Left lung (tissue), 10 donors: ENCODE measurements around the gene GRHL3. TPM values are rescaled to one million over a fixed set of nuclear protein-coding genes. Genes with fewer than 3 reads are reported as not detected.

Experiments used
- ATAC-seq: fragments of 200-7000 bp; cut with Tn5 transposase; one replicate; pipeline ENCODE4 v1.9.1; 2020; ENCODE audit warnings: moderate library complexity
- DNase-seq, 4 donors: peaks; one replicate each; pipeline ENCODE4 v3.0.0-alpha.2; 2013 to 2020
- H3K27ac ChIP-seq, 2 donors: fragments of 200-600 bp; sonication (generic) in 1 of 2; one replicate each; pipeline versions ENCODE4 v1.5.0 to v1.8.0; 2020 to 2021
- H3K27me3 ChIP-seq, 2 donors: fragments of 200-600 bp; sonication (generic) in 1 of 2; one replicate each; pipeline versions ENCODE4 v1.5.0 to v1.8.0; 2020 to 2021
- H3K36me3 ChIP-seq, 2 donors: fragments of 200-600 bp; sonication (generic) in 1 of 2; one replicate each; pipeline versions ENCODE4 v1.5.0 to v1.8.0; 2020 to 2021
- H3K4me1 ChIP-seq, 2 donors: fragments of 200-600 bp; one replicate each; pipeline ENCODE4 v1.8.0; 2021
- H3K4me3 ChIP-seq, 2 donors: fragments of 200-600 bp; sonication (generic) in 1 of 2; one replicate each; pipeline versions ENCODE4 v1.5.0 to v1.8.0; 2020 to 2021; ENCODE audit warnings: mild to moderate bottlenecking in 1 of 2
- H3K9me3 ChIP-seq, 2 donors: fragments of 200-600 bp; sonication (generic) in 1 of 2; one replicate each; pipeline versions ENCODE4 v1.5.0 to v1.8.0; 2020 to 2021
- CTCF ChIP-seq, 2 donors: fragments of 200-600 bp; sonication (generic) in 1 of 2; IDR thresholded peaks; one replicate each; pipeline versions ENCODE4 v1.5.0 to v1.8.0; 2021; ENCODE audit warnings: antibody characterized with exemption in 2 of 2
- intact Hi-C, 2 donors: fragments of 100-400 bp; cut with DNase I; formaldehyde crosslinking; loops; one replicate each; pipeline versions ENCODE4 v1.11.2 to v1.14.2; 2022
- polyA plus RNA-seq, 6 donors: library from polyadenylated mRNA; unstranded; fragments of 120-200 nt; gene quantifications; one replicate each; pipeline ENCODE4 v1.2.1, GENCODE V29; 2013; ENCODE audit not compliant: insufficient read length in 6 of 6
- total RNA-seq, 2 donors: library from RNA; stranded (reverse); fragmentation: NEBNext Ultra II Directional; extraction: Animal tissue kit (Norgen Biotek cat#: 25700); gene quantifications; one replicate each; pipeline ENCODE4 v1.2.1, GENCODE V29; 2021
- donor health status: DM: no; HTN: yes; CAD: no.
- donor health status: DM: no; HTN: no; CAD: no.

Gene GRHL3
- total and polyA plus RNA-seq, 8 donors = 0.20 to 1.6 (median 0.31) TPM; not detected in 1

- intact Hi-C loops = no loop called here
- no peak for TF ChIP-seq CTCF (IDR thresholded peaks at IDR 0.05)
- H3K9me3 ChIP-seq = no peaks in the 10 kb centered on the region
- no peaks in the 10 kb centered on the region for H3K36me3 ChIP-seq
- H3K27ac ChIP-seq = no peak overlapping the region
- H3K4me1 ChIP-seq = peaks cover 11 to 18% of the 10 kb centered on the region in 2 donors
- no peak for ATAC-seq
- no peak for DNase-seq
- H3K27me3 ChIP-seq = peaks cover 5 to 38% of the 10 kb centered on the region in 2 donors
- H3K4me3 ChIP-seq = no peak overlapping the region
Measured at GRCh38 chr1:24325587-24326449, 6.7 kb downstream of the GRHL3 start.

GRCh38 chr1:24327486-24327885 lies 8.3 kb downstream of the GRHL3 start:
- no peak for TF ChIP-seq CTCF (IDR thresholded peaks at IDR 0.05)
- H3K27ac ChIP-seq = no peak overlapping the region
- DNase-seq (no peak), ATAC-seq (no peak)
- H3K36me3 ChIP-seq = no peaks in the 10 kb centered on the region
- peaks cover 0 to 5% of the 10 kb centered on the region in 2 donors for H3K4me1 ChIP-seq
- no peak overlapping the region for H3K4me3 ChIP-seq
- intact Hi-C loops = no loop called here
- H3K9me3 ChIP-seq = no peaks in the 10 kb centered on the region
- H3K27me3 ChIP-seq = peaks cover 0 to 21% of the 10 kb centered on the region in 2 donors

GRCh38 chr1:24327891-24328290 lies 8.7 kb downstream of the GRHL3 start:
- ATAC-seq (no peak), DNase-seq (no peak)
- Histone ChIP-seq H3K4me1 (peaks cover 0 to under 1% of the 10 kb centered on the region in 2 donors), H3K27me3 (peaks cover 0 to 17% of the 10 kb centered on the region in 2 donors), H3K36me3 (no peaks in the 10 kb centered on the region), H3K27ac (no peak overlapping the region), H3K4me3 (no peak overlapping the region), H3K9me3 (no peaks in the 10 kb centered on the region)
- TF ChIP-seq CTCF (IDR thresholded peaks at IDR 0.05) = no peak
- intact Hi-C loops = no loop called here

GRCh38 chr1:24329331-24329730 lies 10.2 kb downstream of the GRHL3 start:
- Histone ChIP-seq H3K27ac (no peak overlapping the region), H3K4me3 (no peak overlapping the region), H3K36me3 (no peaks in the 10 kb centered on the region), H3K27me3 (peaks cover 0 to 3% of the 10 kb centered on the region in 2 donors), H3K9me3 (no peaks in the 10 kb centered on the region), H3K4me1 (no peaks in the 10 kb centered on the region)
- no peak for TF ChIP-seq CTCF (IDR thresholded peaks at IDR 0.05)
- DNase-seq (no peak), ATAC-seq (no peak)
- intact Hi-C loops = no loop called here

- DNase-seq = no peak
- no peak for TF ChIP-seq CTCF (IDR thresholded peaks at IDR 0.05)
- no peak for ATAC-seq
- H3K27ac ChIP-seq = no peak overlapping the region
- no peak overlapping the region for H3K4me3 ChIP-seq
- peaks cover 0 to 3% of the 10 kb centered on the region in 2 donors for H3K27me3 ChIP-seq
- intact Hi-C loops = no loop called here
- H3K36me3 ChIP-seq = no peaks in the 10 kb centered on the region
- no peaks in the 10 kb centered on the region for H3K4me1 ChIP-seq
- no peaks in the 10 kb centered on the region for H3K9me3 ChIP-seq
Measured at GRCh38 chr1:24329797-24330543, 10.8 kb downstream of the GRHL3 start.
